ENCODE measurements around the gene IFIT1B.
"Not testable (repeated sequence)": the region's sequence is repeated elsewhere in the genome, so short reads cannot be mapped to it uniquely, and the experiment has no call there.

Gene IFIT1B

GRCh38 chr10:89382757-89383156 lies 4.9 kb downstream of the IFIT1B start:
- TF ChIP-seq, protein P1, sequence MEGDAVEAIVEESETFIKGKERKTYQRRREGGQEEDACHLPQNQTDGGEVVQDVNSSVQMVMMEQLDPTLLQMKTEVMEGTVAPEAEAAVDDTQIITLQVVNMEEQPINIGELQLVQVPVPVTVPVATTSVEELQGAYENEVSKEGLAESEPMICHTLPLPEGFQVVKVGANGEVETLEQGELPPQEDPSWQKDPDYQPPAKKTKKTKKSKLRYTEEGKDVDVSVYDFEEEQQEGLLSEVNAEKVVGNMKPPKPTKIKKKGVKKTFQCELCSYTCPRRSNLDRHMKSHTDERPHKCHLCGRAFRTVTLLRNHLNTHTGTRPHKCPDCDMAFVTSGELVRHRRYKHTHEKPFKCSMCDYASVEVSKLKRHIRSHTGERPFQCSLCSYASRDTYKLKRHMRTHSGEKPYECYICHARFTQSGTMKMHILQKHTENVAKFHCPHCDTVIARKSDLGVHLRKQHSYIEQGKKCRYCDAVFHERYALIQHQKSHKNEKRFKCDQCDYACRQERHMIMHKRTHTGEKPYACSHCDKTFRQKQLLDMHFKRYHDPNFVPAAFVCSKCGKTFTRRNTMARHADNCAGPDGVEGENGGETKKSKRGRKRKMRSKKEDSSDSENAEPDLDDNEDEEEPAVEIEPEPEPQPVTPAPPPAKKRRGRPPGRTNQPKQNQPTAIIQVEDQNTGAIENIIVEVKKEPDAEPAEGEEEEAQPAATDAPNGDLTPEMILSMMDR (IDR thresholded peaks at IDR 0.05; ENCODE audit: control insufficient read depth, extremely low read depth, insufficient read depth) = no peak
- no peak overlapping the region for H3K4me3 ChIP-seq (ENCODE audit: low read depth, low read length)
- no peak for DNase-seq (ENCODE audit: low read depth)

- no peak overlapping the region for H3K4me3 ChIP-seq (ENCODE audit: low read depth, low read length)
- no peak for DNase-seq (ENCODE audit: low read depth)
- TF ChIP-seq, protein P1 (IDR thresholded peaks at IDR 0.05; ENCODE audit: control insufficient read depth, extremely low read depth, insufficient read depth) = no peak
Observed at GRCh38 chr10:89384474-89385340, 6.9 kb downstream of the IFIT1B start.

- TF ChIP-seq, protein P1 (IDR thresholded peaks at IDR 0.05; ENCODE audit: control insufficient read depth, extremely low read depth, insufficient read depth) = no peak
- H3K4me3 ChIP-seq (ENCODE audit: low read depth, low read length) = no peak overlapping the region
- DNase-seq (ENCODE audit: low read depth) = no peak
Observed at GRCh38 chr10:89388806-89389205, 10.9 kb downstream of the IFIT1B start.

- no peak overlapping the region for H3K4me3 ChIP-seq (ENCODE audit: low read depth, low read length)
- no peak for DNase-seq (ENCODE audit: low read depth)
- TF ChIP-seq, protein P1 (IDR thresholded peaks at IDR 0.05; ENCODE audit: control insufficient read depth, extremely low read depth, insufficient read depth) = peak; percentile 33
Observed at GRCh38 chr10:89389254-89389653, 11.4 kb downstream of the IFIT1B start.

DNA sequence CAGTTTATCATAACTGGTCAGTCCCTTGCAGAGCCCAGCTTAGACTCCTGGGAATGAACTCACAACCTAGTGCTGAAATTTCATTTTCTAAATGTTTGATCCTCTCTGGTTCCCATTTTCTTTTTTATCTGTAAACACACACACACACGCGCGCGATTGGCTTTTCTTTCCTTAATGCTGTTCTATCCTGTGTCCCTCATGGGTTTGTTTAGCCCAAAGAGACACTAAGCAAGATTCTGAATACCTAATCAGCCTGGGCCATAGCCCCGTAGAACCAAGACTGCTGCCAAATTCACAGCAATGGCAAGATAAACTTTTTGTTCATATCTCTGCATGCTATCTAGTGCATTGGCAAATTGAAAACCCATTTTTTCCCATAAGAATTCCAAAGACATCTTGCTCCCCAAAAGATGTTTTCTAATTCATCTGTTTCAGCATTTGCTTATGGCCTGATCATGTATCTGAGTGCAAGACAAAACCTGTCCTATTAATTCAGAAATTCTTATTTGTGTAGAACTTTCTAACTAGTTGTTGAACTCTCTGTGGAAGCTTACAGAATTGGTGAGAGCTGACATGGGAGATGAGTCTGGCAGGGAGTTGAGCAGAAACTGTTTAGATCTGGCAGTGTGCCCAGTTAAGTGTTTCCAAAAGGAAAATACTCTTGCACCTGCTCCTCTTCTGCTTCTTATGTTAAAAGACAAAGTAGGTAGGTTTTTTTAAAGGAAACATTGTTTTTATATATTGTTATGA lies 12.8 kb downstream of the IFIT1B start:
- TF ChIP-seq, protein P1 (IDR thresholded peaks at IDR 0.05; ENCODE audit: control insufficient read depth, extremely low read depth, insufficient read depth) = no peak
- DNase-seq (ENCODE audit: low read depth) = no peak
- H3K4me3 ChIP-seq (ENCODE audit: low read depth, low read length) = no peak overlapping the region

DNA sequence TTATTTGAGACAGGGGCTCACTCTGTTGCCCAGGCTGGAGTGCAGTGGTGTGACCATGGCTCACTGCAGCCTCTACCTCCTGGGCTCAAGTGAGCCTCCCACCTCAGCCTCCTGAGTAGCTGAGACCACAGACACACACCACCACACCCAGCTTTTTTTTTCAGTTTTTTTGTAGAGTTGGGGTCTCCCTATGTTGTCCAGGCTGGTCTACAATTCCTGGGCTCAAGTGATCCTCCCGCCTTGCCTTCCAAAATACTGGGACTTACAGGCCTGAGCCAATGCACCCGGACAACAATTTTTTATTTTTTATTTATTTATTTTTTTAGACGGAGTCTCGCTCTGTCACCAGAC lies 13.3 kb downstream of the IFIT1B start:
- H3K4me3 ChIP-seq (ENCODE audit: low read depth, low read length); DNase-seq (ENCODE audit: low read depth): not testable (repeated sequence)

DNA sequence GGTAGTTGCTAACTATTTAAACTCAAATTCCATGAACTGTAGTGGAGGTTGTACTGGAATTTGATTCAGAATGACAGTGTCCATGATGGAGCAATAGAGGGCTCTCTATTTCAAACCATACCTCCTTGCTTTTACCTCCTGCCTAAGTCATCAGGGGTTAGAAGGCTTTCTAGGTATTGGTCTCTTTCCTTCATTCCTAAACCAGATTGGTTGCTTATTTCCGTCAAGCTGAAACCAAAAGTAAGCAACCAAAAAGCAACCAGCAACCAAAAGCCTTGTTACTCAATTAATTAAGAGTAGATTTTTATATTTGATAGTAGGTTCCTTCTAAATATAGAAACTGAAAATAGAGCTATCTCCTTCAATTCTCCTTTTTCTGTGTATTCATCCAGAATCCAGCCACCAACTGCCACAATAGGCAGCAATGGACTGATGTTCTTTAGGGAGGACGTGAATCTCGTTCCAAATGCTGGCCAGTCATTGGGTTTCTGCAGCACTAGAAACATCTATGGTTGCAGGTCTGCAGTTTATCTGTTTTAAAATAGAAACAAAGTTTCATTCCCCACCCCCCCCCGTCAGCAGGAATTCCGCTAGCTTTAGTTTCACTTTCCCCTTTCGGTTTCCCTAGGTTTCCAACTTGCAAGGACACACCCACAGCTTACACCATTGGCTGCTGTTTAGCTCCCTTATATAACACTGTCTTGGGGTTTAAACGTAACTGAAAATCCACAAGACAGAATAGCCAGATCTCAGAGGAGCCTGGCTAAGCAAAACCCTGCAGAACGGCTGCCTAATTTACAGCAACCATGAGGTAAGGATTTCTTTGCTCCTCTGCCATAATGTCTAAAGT lies 14.3 kb downstream of the IFIT1B start, which contains the start of gene IFIT1:
TSS of gene IFIT1 (plus strand) at position 717 of the 850 bp plus-strand sequence. CDS start at position 807, 90 bp downstream.
- DNase-seq (ENCODE audit: low read depth) = peak; percentile 38
- TF ChIP-seq, protein P1 (IDR thresholded peaks at IDR 0.05; ENCODE audit: control insufficient read depth, extremely low read depth, insufficient read depth) = 0 out of 2 replicates have a peak, but pooled peaks have one; percentile 16
- H3K4me3 ChIP-seq (ENCODE audit: low read depth, low read length) = peak within 1 kb of the TSS; percentile 63

All from LNCaP clone FGC (cell line).